Body of pancreas (tissue), 4 donors: ENCODE measurements around the gene SLC25A6. TPM values are rescaled to one million over a fixed set of nuclear protein-coding genes. Genes with fewer than 3 reads are reported as not detected.

Source experiments
- ATAC-seq: fragments of 150-250 bp; one replicate; pipeline ENCODE4 v1.9.1; 2016
- DNase-seq, 4 donors: peaks; one replicate each; pipeline ENCODE4 v3.0.0-alpha.2; 2019
- H3K27ac ChIP-seq, 4 donors: fragments of 200-600 bp; sonication (generic); 1 replicate in 3 of 4; 2 replicates in 1 of 4; pipeline versions ENCODE4 v1.5.1 to v1.6.1; 2016 to 2019; ENCODE audit warnings: mild to moderate bottlenecking in 1 of 4, mixed read lengths in 1 of 4, moderate library complexity in 1 of 4
- H3K27me3 ChIP-seq, 2 donors: fragments of 200-600 bp; sonication (generic); one replicate each; pipeline ENCODE4 v1.6.0; 2016; ENCODE audit warnings: mild to moderate bottlenecking in 1 of 2
- H3K36me3 ChIP-seq, 2 donors: fragments of 200-600 bp; sonication (generic); replicated peaks in 1 of 2; 2 replicates each; pipeline ENCODE4 v1.5.1; 2016; ENCODE audit warnings: low read depth in 2 of 2; ENCODE audit not compliant: insufficient read depth in 1 of 2
- H3K4me1 ChIP-seq: fragments of 200-600 bp; sonication (generic); one replicate; pipeline ENCODE4 v1.6.0; 2016
- H3K4me3 ChIP-seq, 2 donors: fragments of 200-600 bp; sonication (generic); 1 replicate in 1 of 2; 2 replicates in 1 of 2; pipeline ENCODE4 v1.5.1; 2016 to 2019
- H3K9me3 ChIP-seq, 3 donors: fragments of 200-600 bp; sonication (generic); 1 replicate in 2 of 3; 2 replicates in 1 of 3; pipeline ENCODE4 v1.5.1; 2016
- POLR2A ChIP-seq, 3 donors: fragments of 450-650 bp; IDR thresholded peaks; one replicate each; pipeline ENCODE4 v1.6.1; 2016; ENCODE audit warnings: antibody characterized with exemption in 3 of 3, mild to moderate bottlenecking in 2 of 3
- WGBS, 2 donors: methylation state at CpG; one replicate each; pipeline ENCODE4 v1.1.5; 2017; 5-methylcytosine and 5-hydroxymethylcytosine counted together
- intact Hi-C: fragments of 100-400 bp; cut with DNase I; formaldehyde crosslinking; loops from one replicate; pipeline ENCODE4 v1.15.1; 2023
- total RNA-seq, 2 donors: library from RNA; depleted of rRNA; stranded (reverse); fragments of >200 nt; gene quantifications; one replicate each; pipeline ENCODE4 v1.1.0, GENCODE V29; 2016
- TF ChIP-seq, protein P1 (sequence below), 7 experiments: fragments of 450-650 bp in 4 of 7; fragments of 200-600 bp in 3 of 7; sonication (generic) in 3 of 7; IDR thresholded peaks; one replicate each; pipeline ENCODE4 v1.5.1; 2016 to 2019; ENCODE audit warnings: antibody characterized with exemption in 7 of 7

Gene SLC25A6
- total RNA-seq, 2 donors from 2014 or later, result 180 to 338 TPM

- TF ChIP-seq POLR2A (IDR thresholded peaks at IDR 0.05), result no peak
- TF ChIP-seq, protein P1, sequence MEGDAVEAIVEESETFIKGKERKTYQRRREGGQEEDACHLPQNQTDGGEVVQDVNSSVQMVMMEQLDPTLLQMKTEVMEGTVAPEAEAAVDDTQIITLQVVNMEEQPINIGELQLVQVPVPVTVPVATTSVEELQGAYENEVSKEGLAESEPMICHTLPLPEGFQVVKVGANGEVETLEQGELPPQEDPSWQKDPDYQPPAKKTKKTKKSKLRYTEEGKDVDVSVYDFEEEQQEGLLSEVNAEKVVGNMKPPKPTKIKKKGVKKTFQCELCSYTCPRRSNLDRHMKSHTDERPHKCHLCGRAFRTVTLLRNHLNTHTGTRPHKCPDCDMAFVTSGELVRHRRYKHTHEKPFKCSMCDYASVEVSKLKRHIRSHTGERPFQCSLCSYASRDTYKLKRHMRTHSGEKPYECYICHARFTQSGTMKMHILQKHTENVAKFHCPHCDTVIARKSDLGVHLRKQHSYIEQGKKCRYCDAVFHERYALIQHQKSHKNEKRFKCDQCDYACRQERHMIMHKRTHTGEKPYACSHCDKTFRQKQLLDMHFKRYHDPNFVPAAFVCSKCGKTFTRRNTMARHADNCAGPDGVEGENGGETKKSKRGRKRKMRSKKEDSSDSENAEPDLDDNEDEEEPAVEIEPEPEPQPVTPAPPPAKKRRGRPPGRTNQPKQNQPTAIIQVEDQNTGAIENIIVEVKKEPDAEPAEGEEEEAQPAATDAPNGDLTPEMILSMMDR (IDR thresholded peaks at IDR 0.05), result no peak
- Histone ChIP-seq H3K27me3 (no peaks in the 10 kb centered on the region), H3K9me3 (no peaks in the 10 kb centered on the region), H3K4me1 (no peaks in the 10 kb centered on the region), H3K27ac (no peak overlapping the region), H3K4me3 (no peak overlapping the region), H3K36me3 (peaks cover 3 to 4% of the 10 kb centered on the region in 2 donors)
- 71 to 74% methylated on average over 9 of the region's 9 CpGs for WGBS, 2 donors
- DNase-seq (no peak), ATAC-seq (no peak)
- intact Hi-C loops, result no loop called here
Observed at GRCh38 chrX:1424147-1424851, 32.4 kb upstream of the SLC25A6 start.

- Histone ChIP-seq H3K27ac (no peak overlapping the region), H3K27me3 (no peaks in the 10 kb centered on the region), H3K4me1 (no peaks in the 10 kb centered on the region), H3K36me3 (peaks cover 3 to 4% of the 10 kb centered on the region in 2 donors), H3K9me3 (no peaks in the 10 kb centered on the region), H3K4me3 (no peak overlapping the region)
- TF ChIP-seq, protein P1 (IDR thresholded peaks at IDR 0.05), result no peak
- no peak for TF ChIP-seq POLR2A (IDR thresholded peaks at IDR 0.05)
- ATAC-seq (no peak), DNase-seq (no peak)
- intact Hi-C loops, result no loop called here
- WGBS, 2 donors, result 47 to 50% methylated on average over 2 of the region's 2 CpGs
Observed at GRCh38 chrX:1423215-1423614, 31.3 kb upstream of the SLC25A6 start.

DNA sequence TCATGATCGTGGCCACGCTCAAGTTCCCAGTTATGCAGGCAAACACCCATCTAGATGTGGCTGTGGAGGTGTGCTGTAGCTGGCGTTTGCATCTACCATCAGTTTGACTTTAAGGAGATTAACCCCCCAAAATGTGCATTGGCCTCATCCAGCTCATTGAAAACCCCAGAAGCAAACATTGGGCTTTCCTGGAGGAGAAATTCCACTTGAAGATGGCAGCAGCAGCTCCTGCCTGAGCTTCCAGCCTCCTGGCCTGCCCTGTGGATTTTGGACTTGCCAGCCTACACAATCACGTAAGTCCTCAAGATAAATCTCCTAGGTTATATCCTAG, 30.2 kb upstream of the SLC25A6 start:
- ATAC-seq (no peak), DNase-seq (no peak)
- no peak overlapping the region for H3K4me3 ChIP-seq
- TF ChIP-seq, protein P1 (IDR thresholded peaks at IDR 0.05), result no peak
- no peak for TF ChIP-seq POLR2A (IDR thresholded peaks at IDR 0.05)
- H3K4me1 ChIP-seq, result no peaks in the 10 kb centered on the region
- peaks cover 3 to 4% of the 10 kb centered on the region in 2 donors for H3K36me3 ChIP-seq
- H3K27me3 ChIP-seq, result no peaks in the 10 kb centered on the region
- 99 to 100% methylated on average over 1 to 4 of the region's 4 CpGs for WGBS, 2 donors
- H3K9me3 ChIP-seq, result no peaks in the 10 kb centered on the region
- no peak overlapping the region for H3K27ac ChIP-seq
- intact Hi-C loops, result no loop called here

DNA sequence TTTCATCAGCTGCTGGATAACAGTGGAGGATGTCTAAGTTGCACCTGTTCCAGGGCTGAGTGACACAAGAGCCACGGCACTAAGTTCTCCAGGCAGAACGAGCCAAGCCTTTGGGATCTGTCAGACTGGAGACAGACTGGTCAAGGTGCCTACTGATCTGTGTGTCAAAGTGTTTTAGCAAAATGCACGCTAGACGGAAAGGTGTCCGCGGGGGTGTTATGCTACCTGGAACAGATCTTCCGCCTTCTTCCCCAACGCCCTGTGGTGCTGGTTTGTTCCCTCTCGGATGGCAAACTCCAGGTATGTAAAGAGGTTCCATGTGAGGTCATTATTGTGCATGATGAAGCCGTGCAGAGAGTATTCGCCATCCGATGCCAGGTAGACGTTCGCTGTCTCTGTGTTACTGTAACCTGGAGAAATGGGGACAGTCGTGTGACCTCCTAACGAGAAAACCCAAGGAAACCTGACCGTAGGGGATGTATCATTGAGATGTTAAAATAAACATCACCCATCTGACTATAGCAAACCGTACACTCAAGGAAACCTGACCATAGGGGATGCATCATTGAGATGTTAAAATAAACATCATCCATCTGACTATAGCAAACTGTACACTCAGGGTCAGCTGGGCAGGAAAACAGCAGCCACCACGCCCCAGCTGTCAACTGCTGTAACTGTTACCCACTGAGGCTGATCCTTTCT, 29.7 kb upstream of the SLC25A6 start:
- no peaks in the 10 kb centered on the region for H3K4me1 ChIP-seq
- DNase-seq (no peak), ATAC-seq (no peak)
- intact Hi-C loops, result no loop called here
- peaks cover 3 to 4% of the 10 kb centered on the region in 2 donors for H3K36me3 ChIP-seq
- H3K27me3 ChIP-seq, result no peaks in the 10 kb centered on the region
- H3K9me3 ChIP-seq, result no peaks in the 10 kb centered on the region
- TF ChIP-seq, protein P1 (IDR thresholded peaks at IDR 0.05), result no peak
- no peak for TF ChIP-seq POLR2A (IDR thresholded peaks at IDR 0.05)
- H3K27ac ChIP-seq, result no peak overlapping the region
- WGBS, 2 donors, result 96% methylated on average over 17 to 19 of the region's 19 CpGs
- H3K4me3 ChIP-seq, result no peak overlapping the region
